HG03571 (cell line): Measurements from ENCODE around the gene GUCY2C.

ENCODE experiments used
- ATAC-seq: cut with Tn5 transposase; IDR thresholded peaks from one replicate; pipeline ENCODE4 v1.9.1; 2021; ENCODE audit not compliant: unreplicated experiment

Gene GUCY2C

DNA sequence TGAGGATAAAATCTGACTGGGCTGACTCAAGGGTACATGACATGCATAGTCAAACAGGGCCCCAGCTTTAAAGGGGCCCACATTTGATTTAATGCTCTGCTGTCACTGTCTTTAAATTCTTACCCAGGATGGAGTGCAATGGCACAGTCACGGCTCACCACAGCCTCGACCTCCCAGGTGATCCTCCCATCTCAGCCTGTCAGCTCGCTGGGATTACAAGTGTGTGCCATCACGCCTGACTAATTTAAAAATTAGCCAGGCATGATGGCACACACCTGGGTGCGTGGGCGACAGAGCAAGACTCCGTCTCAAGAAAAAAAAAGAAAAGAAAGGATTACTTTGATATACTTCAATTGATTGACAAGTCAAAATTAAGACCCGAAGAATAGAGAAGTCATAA, 119.5 kb downstream of the GUCY2C start:
- no peak for ATAC-seq

DNA sequence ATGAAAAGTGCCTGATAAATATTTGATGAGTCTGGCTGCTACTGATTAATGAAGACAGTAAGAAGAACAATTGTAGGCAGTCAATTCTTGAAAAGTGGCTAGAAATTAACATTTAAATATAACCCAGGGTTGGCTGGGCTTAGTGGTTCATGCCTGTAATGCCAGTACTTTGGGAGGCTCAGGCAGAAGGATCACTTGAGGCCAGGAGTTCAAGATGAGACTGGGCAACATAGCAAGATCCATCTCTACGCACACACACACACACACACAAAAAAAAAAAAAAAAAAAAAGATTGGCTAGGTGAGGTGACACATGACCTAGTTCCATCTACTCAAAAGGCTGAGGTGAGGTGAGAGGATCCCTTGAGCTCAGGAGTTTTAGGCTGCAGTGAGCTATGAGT, 120.8 kb downstream of the GUCY2C start:
- ATAC-seq = no peak

DNA sequence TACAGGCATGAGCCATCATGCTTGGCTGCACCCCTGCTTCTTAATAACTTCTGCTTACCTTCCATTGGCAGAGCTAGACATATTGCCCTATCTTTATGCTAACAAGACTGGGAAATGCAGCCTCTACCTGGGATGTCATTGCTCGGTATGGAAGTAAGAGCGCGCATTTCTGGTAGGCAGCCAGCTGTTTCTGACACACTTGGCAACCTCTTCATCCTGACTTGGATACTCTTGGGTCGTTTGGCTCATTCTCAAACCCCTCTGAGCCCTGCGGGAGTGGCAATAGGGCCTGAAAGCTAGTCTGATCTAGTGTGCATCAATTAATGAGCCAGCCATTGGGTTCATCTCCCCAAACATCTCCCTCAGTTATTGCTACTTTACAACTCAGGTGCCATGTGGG, 123.3 kb downstream of the GUCY2C start:
- no peak for ATAC-seq

DNA sequence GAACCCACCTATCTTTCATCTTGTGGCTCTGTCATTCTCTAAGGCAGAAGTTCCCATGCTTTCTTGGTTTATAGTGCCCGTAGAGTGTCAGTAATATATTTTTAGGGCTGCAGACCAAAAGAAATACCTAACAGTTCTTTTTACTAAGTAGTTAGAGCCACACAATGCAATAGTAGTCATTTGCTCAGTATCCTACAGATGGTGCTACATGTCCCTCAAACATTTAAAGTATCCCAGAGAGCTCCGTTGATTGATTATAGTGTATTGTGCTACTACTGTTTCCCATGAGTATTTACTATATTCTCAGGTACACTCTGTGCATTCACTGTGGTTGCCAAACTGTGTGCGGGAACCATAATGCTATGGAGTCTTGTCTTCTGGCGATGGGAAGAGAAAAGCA, 124.0 kb downstream of the GUCY2C start:
- ATAC-seq = no peak

DNA sequence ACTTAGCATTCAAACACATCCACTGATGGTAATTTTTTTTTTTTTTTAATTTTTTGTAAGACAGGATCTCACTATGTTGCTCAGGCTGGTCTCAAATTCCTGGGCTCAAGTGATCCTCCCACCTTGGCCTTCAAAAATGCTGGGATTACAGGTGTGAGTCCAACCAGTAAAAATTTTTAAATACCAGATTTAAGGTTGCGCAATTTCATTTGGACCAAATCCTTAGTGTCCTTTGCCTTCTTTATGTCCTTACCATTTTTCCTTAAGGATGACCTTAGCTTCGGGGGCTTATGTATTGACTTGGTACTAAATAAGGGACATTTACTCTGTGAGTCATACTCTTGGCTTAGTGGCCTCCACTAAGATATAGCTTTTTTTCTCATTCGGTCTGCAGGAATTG, 124.6 kb downstream of the GUCY2C start:
- no peak for ATAC-seq

DNA sequence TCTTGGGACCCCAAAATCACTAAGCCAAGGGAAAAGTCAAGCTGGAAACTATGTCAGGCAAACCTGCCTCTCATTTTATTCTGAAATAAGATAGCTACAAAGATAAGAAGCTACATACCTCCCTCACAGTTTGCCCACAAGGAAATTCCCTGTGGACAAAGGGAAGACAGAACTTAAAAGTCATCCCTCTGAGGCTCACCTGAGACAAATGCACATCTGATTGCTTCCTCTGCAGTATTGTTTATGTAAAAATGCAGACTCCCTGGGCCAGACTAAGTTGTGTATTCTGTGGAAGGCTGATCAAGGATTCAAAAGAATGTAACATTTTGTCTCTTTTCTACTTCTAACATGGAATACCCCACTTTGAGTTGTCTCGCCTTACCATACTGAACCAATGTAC, 126.2 kb downstream of the GUCY2C start:
- no peak for ATAC-seq

DNA sequence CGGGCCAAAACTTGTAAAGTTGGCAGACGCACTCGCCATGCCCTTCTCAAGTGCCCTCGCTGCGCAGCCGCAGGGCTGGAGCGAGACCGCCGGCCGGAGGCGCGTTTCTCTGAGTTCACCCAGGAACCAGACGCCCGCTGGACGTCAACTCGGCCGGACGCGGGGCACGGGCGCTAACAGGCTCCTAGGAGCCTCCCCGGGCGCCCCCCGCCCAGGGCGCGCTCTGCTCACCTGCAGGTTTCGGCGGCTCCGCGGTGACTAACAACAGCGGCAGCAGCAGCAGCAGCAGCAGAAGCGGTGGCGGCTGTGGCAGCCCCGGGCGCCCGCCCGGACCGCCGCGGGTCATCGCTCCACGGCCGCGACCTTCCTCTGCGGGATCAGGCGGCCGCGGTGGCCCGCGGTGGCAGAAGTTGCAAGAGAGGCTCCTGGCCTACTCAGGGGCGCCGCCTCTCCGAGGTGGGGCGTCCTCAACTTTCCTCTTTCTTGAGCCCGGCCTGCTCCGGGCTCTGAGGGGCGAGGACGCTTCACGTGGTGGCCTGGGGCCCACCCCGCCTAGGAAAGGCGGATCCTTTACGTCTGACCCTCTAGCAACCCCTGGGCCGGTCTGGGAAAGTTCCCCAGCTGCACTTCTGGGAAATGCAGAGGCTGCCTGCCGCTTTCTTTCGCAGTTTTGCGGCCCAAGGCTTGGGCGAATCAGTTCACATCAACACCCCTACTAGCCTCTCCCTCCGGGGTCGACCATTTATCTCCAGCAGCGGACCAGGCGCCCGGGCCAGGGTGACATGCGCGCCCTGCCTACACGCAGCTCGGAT, 128.8 kb downstream of the GUCY2C start, which contains the start of gene PLBD1:
Gene PLBD1, minus strand, starts transcription at position 533 of the 812 bp plus-strand sequence. Its CDS starts 187 bp downstream, at position 346.
- no peak for ATAC-seq

DNA sequence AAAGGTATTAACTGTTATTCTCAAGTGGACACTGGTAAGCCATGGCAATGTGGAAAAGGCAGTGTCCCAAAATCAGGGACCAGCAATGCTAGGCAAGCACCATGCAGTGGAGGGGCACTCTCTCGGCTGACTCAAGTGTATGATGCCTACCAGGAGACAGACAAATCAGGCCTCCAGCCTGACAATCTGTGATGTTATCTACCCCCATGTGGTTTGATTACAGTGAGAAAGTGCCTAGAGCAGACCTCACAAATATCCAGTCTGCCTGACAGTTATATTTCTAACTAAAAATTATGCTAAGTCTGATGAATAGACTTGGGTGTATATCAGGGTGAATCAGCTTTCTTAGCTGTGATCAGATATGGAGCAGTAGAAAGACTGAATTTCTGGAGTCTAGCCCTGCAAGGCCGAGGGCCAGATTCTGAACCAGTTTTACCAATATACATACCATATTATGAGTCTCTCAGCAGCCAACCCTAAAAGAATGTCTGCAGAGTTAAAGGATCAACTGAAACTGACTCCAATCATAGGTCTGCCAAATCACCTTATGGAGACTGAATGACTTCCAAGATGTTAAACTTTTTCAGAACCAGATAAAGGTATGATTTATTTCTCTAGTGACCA, 132.0 kb downstream of the GUCY2C start:
- no peak for ATAC-seq

DNA sequence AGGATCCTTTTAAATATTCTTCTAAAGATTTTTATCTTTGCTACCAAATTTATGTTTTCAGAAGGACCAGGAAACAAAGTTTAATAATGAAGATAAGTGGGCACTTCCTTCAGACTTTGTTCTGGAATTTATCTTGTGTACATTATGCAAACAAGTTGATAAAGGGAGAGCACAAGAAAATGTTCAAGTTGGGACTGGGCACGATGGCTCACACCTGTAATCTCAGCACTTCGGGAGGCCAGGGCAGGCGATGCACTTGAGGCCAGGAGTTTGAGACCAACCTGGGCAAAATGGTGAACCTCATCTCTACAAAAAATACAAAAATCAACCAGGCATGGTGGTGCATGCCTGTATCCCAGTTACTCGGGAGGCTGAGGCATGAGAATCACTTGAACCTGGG, 133.4 kb downstream of the GUCY2C start:
- ATAC-seq = no peak
